K562 (cell line): ENCODE measurements around the gene FAM50A. TPM values are rescaled to one million over a fixed set of nuclear protein-coding genes. Genes with fewer than 3 reads are reported as not detected.
A peak's percentile ranks its signal among the peaks of the same experiment; 100 is the strongest.

Source experiments
- ATAC-seq: fragments of 200-7000 bp; cut with Tn5 transposase; 3 replicates; pipeline ENCODE4 v1.9.1; 2020; ENCODE audit warnings: moderate library complexity
- BruUV-seq: library from RNA; stranded (reverse); fragments of 400-500 nt; replicated peaks from 2 replicates; lab custom pipeline; 2021; lab: Mats Ljungman, UMichigan
- CTCF ChIA-PET: fragments of 300-600 bp; formaldehyde crosslinking; extraction: SDS; loops from one replicate; lab custom pipeline; 2021; ENCODE audit warnings: low intra/inter-chr PET ratio; lab: Yijun Ruan, JAX
- POLR2A ChIA-PET: fragments of 300-600, 350-650 bp; sonication (Branson Sonifier 250); formaldehyde crosslinking; extraction: SDS; loops from one replicate; lab custom pipeline; 2021; ENCODE audit warnings: antibody characterized with exemption, inconsistent platforms; lab: Yijun Ruan, JAX
- DNase-seq, 4 experiments: peaks; one replicate each; pipeline versions ENCODE4 v3.0.0 to v3.0.0-alpha.2; 2011 to 2018; ENCODE audit warnings: low spot score in 3 of 4, mixed read lengths in 3 of 4; ENCODE audit errors: extremely low read depth in 1 of 4
- FAIRE-seq: peaks from 2 replicates; lab custom pipeline; 2011; peaks lifted over from hg19 to GRCh38; lab: Jason Lieb, UNC
- H2AFZ ChIP-seq: 2 replicates; pipeline ENCODE4 v1.6.0; 2011; ENCODE audit warnings: low read depth, low read length, control low read depth, inconsistent platforms
- H3K27ac ChIP-seq: fragments of 200-600 bp; 3 replicates; pipeline ENCODE4 v1.8.0; 2011; ENCODE audit warnings: low read depth, mild to moderate bottlenecking, control low read depth, inconsistent platforms, low read length, moderate library complexity, mixed read lengths; ENCODE audit errors: extremely low read depth
- H3K27me3 ChIP-seq, 2 experiments: fragments of 300-600 bp in 1 of 2; 2 replicates in 1 of 2; 3 replicates in 1 of 2; pipeline versions ENCODE4 v1.6.0 to v1.8.0; 2011; ENCODE audit warnings: inconsistent platforms in 2 of 2, low read length in 2 of 2, mild to moderate bottlenecking in 1 of 2, mixed read lengths in 1 of 2, moderate library complexity in 1 of 2; ENCODE audit not compliant: control insufficient read depth in 2 of 2, insufficient read depth in 2 of 2
- H3K36me3 ChIP-seq: fragments of 300-600 bp; 3 replicates; pipeline ENCODE4 v1.8.0; 2011; ENCODE audit warnings: mild to moderate bottlenecking, low read length, inconsistent platforms; ENCODE audit not compliant: control insufficient read depth, insufficient read depth
- H3K4me1 ChIP-seq, 2 experiments: fragments of 200-600 bp in 1 of 2; replicated peaks in 1 of 2; 2 replicates in 1 of 2; 3 replicates in 1 of 2; pipeline versions ENCODE4 v1.5.1 to v1.8.0; 2011; ENCODE audit warnings: inconsistent platforms in 2 of 2, low read length in 2 of 2, mild to moderate bottlenecking in 1 of 2, mixed read lengths in 1 of 2, moderate library complexity in 1 of 2; ENCODE audit not compliant: control insufficient read depth in 2 of 2, insufficient read depth in 2 of 2
- H3K4me2 ChIP-seq: 2 replicates; pipeline ENCODE4 v1.6.1; 2011; ENCODE audit warnings: low read length, control low read depth, inconsistent platforms, mixed read lengths; ENCODE audit not compliant: insufficient read depth
- H3K4me3 ChIP-seq: fragments of 200-600 bp; sonication (generic), shearing (Covaris generic); 2 replicates; pipeline ENCODE4 v1.5.1; 2016; ENCODE audit warnings: control low read depth, inconsistent platforms
- H3K79me2 ChIP-seq: fragments of 200-600 bp; 3 replicates; pipeline ENCODE4 v1.8.0; 2011; ENCODE audit warnings: low read length, inconsistent platforms; ENCODE audit not compliant: control insufficient read depth, insufficient read depth
- H3K9ac ChIP-seq, 2 experiments: 2 replicates each; pipeline versions ENCODE4 v1.6.0 to v1.6.1; 2011; ENCODE audit warnings: low read depth in 2 of 2, low read length in 2 of 2, control low read depth in 1 of 2, inconsistent platforms in 1 of 2, mild to moderate bottlenecking in 1 of 2, mixed read lengths in 1 of 2; ENCODE audit not compliant: insufficient read depth in 1 of 2
- H3K9me1 ChIP-seq: one replicate; pipeline ENCODE4 v1.6.0; 2011; ENCODE audit warnings: inconsistent platforms, mild to moderate bottlenecking, low read length, moderate library complexity; ENCODE audit not compliant: control insufficient read depth, insufficient read depth
- H3K9me3 ChIP-seq: replicated peaks from 2 replicates; pipeline ENCODE4 v1.5.1; 2011; ENCODE audit warnings: low read depth, low read length, inconsistent platforms; ENCODE audit not compliant: control insufficient read depth, insufficient read depth
- H4K20me1 ChIP-seq: replicated peaks from 2 replicates; pipeline ENCODE4 v1.6.1; 2011; ENCODE audit warnings: low read length, inconsistent platforms, mixed read lengths; ENCODE audit not compliant: control insufficient read depth, insufficient read depth
- ARHGAP35 ChIP-seq: fragments of 450-650 bp; IDR thresholded peaks from 2 replicates; pipeline ENCODE4 v1.6.1; 2018; ENCODE audit not compliant: partially characterized antibody
- CCNT2 ChIP-seq: IDR thresholded peaks from 2 replicates; pipeline ENCODE4 v1.6.1; 2011; ENCODE audit warnings: borderline replicate concordance, low read depth, mild to moderate bottlenecking, moderate library complexity, mixed read lengths, low read length; ENCODE audit not compliant: insufficient read length; ENCODE audit errors: extremely low read depth
- CXXC5 ChIP-seq: fragments of 250-450 bp; sonication (Bioruptor Pico); IDR thresholded peaks from 2 replicates; pipeline ENCODE4 v1.8.0; 2022; ENCODE audit warnings: inconsistent platforms, mild to moderate bottlenecking, moderate library complexity
- E2F3 ChIP-seq: fragments of 250-450 bp; sonication (Bioruptor Pico); IDR thresholded peaks from 2 replicates; pipeline ENCODE4 v1.4.0; 2020; ENCODE audit warnings: mild to moderate bottlenecking
- EGR1 ChIP-seq: fragments of 450-650 bp; conservative IDR thresholded peaks from 2 replicates; pipeline ENCODE4 v1.6.1; 2017; ENCODE audit warnings: mild to moderate bottlenecking
- GTF2A2 ChIP-seq: IDR thresholded peaks from 2 replicates; pipeline ENCODE4 v1.6.1; 2016; ENCODE audit warnings: mild to moderate bottlenecking, missing genetic modification characterization, missing compliant biosample characterization
- HMGN3 ChIP-seq: IDR thresholded peaks from 2 replicates; pipeline ENCODE4 v1.6.1; 2011; ENCODE audit warnings: borderline replicate concordance, low read depth, mild to moderate bottlenecking, mixed read lengths, low read length; ENCODE audit not compliant: insufficient read length; ENCODE audit errors: extremely low read depth
- JUN ChIP-seq, 2 experiments: sonication (generic) in 1 of 2; formaldehyde crosslinking in 1 of 2; IDR thresholded peaks; 2 replicates each; pipeline versions ENCODE4 v1.6.1 to v1.8.0; 2012 to 2022; ENCODE audit warnings: borderline replicate concordance in 2 of 2, mild to moderate bottlenecking in 2 of 2, improper control_type of control experiment in 1 of 2, low read depth in 1 of 2, low read length in 1 of 2, missing genetic modification reagents in 1 of 2
- MAZ ChIP-seq, 2 experiments: fragments of 450-650 bp in 1 of 2; sonication (generic) in 1 of 2; formaldehyde crosslinking; IDR thresholded peaks in 1 of 2; conservative IDR thresholded peaks in 1 of 2; 2 replicates each; pipeline versions ENCODE4 v1.4.0 to v1.5.0; 2020; ENCODE audit warnings: mild to moderate bottlenecking in 1 of 2, missing genetic modification reagents in 1 of 2
- PHF8 ChIP-seq: fragments of 200-600 bp; sonication (generic); IDR thresholded peaks from 2 replicates; pipeline ENCODE4 v1.6.1; 2012; ENCODE audit warnings: mixed run types, mild to moderate bottlenecking, inconsistent platforms, low read length, moderate library complexity, borderline replicate concordance
- RB1 ChIP-seq: fragments of 450-650 bp; IDR thresholded peaks from 2 replicates; pipeline ENCODE4 v1.6.1; 2017; ENCODE audit warnings: low read depth, mild to moderate bottlenecking
- SP1 ChIP-seq: sonication (generic); formaldehyde crosslinking; IDR thresholded peaks from 2 replicates; pipeline ENCODE4 v1.8.1; 2022; ENCODE audit warnings: mild to moderate bottlenecking, missing genetic modification reagents
- SRSF7 ChIP-seq: fragments of 200-400 bp; formaldehyde crosslinking; optimal IDR thresholded peaks from 2 replicates; pipeline ENCODE3; 2017; ENCODE audit warnings: mild to moderate bottlenecking, low read depth, low read length
- TAF1 ChIP-seq: IDR thresholded peaks from 2 replicates; pipeline ENCODE4 v1.6.1; 2011; ENCODE audit warnings: mild to moderate bottlenecking, low read length, moderate library complexity; ENCODE audit not compliant: insufficient read depth, control insufficient read depth, severe bottlenecking; ENCODE audit errors: extremely low read depth
- TBP ChIP-seq: optimal IDR thresholded peaks from 2 replicates; pipeline ENCODE3; 2011; ENCODE audit warnings: low read depth, low read length, improper control_type of control experiment
- TCF7L2 ChIP-seq: fragments of 150-350 bp; IDR thresholded peaks from 2 replicates; pipeline ENCODE4 v1.6.1; 2016; ENCODE audit warnings: low read depth, mild to moderate bottlenecking, low read length, moderate library complexity
- ZFX ChIP-seq: sonication (generic); formaldehyde crosslinking; IDR thresholded peaks from 2 replicates; pipeline ENCODE4 v1.8.0; 2022; ENCODE audit warnings: mild to moderate bottlenecking, missing genetic modification reagents, moderate library complexity
- ZNF766 ChIP-seq: fragments of 200-800 bp; sonication (Bioruptor generic); conservative IDR thresholded peaks from 2 replicates; pipeline ENCODE4 v1.6.1; 2016; ENCODE audit warnings: missing genetic modification characterization, missing compliant biosample characterization
- WGBS: fragments of 100-300 bp; shearing (Covaris generic); methylation state at CpG from one replicate; pipeline ENCODE4 v1.1.6; 2016; ENCODE audit warnings: low coverage, mixed read lengths; ENCODE audit not compliant: insufficient coverage; ENCODE audit errors: missing lambda C conversion rate; 5-methylcytosine and 5-hydroxymethylcytosine counted together
- in situ Hi-C: fragments of 300-500 bp; cut with MboI; formaldehyde crosslinking; loops from 4 replicates; pipeline ENCODE4 v1.15.0; 2018; ENCODE audit warnings: inconsistent platforms, mixed read lengths
- intact Hi-C: fragments of 100-400 bp; cut with micrococcal nuclease; formaldehyde crosslinking; loops from 2 replicates; pipeline ENCODE4 v1.14.2; 2022
- polyA plus RNA-seq, 8 experiments: library from polyadenylated mRNA; depleted of rRNA in 4 of 8; stranded (reverse) in 5 of 8; unstranded in 3 of 8; fragments of >200 nt; fragmentation: Nextera tagmentation in 2 of 8; fragmentation: Illumina TruSeq in 1 of 8; extraction: Ambion mirVana in 2 of 8; extraction: Trizol in 1 of 8; gene quantifications; 2 replicates each; pipeline versions ENCODE4 v1.2.1 to v1.2.3, GENCODE V29; 2011 to 2014; ENCODE audit warnings: inconsistent platforms in 1 of 8, missing spikeins in 1 of 8
- total RNA-seq, 7 experiments: library from RNA; depleted of rRNA in 6 of 7; stranded (reverse); fragments of >200 nt in 6 of 7; fragmentation: Illumina TruSeq in 2 of 7; extraction: Trizol in 2 of 7; gene quantifications; 2 replicates each; pipeline versions ENCODE4 v1.2.1 to v1.2.3, GENCODE V29; 2011 to 2021; ENCODE audit warnings: low replicate concordance in 1 of 7
- TF ChIP-seq, protein P1 (sequence below), 2 experiments: fragments of 450-650 bp; conservative IDR thresholded peaks; 2 replicates each; pipeline ENCODE4 v1.6.1; 2017; ENCODE audit warnings: mild to moderate bottlenecking in 2 of 2, moderate library complexity in 2 of 2

The FAM50A gene
- total and polyA plus RNA-seq, 9 of the 15 experiments (the other 6 are each of a cell fraction or from before 2014, with no cell fraction given) = 4.4 to 114 (median 67.3) TPM

- H3K9ac ChIP-seq = peak within 1 kb of the TSS; percentile 66 to 92
- 0% methylated on average over 7 of the region's 88 CpGs for WGBS
- H3K79me2 ChIP-seq = peaks cover 30% of the 10 kb centered on the region
- H3K9me1 ChIP-seq = no peaks in the 10 kb centered on the region
- peak; percentile 70 to 87 (median 82) for DNase-seq
- H3K9me3 ChIP-seq = no peaks in the 10 kb centered on the region
- peak within 1 kb of the TSS; percentile 87 for H2AFZ ChIP-seq
- H3K4me2 ChIP-seq = peak within 1 kb of the TSS; percentile 81
- H3K27ac ChIP-seq = peak within 1 kb of the TSS; percentile 74
- ChIA-PET CTCF (interaction anchor here (1.2 kb wide), 1 partner anchor 76 kb away, joined by 3 read pairs; no protein-coding TSS in a partner anchor), POLR2A (interaction anchor here (0.6 to 2.9 kb wide), 12 partner anchors 10 to 75 kb away, joined by 3 to 11 read pairs (median 4); partner anchors contain the start of genes ATP6AP1, LAGE3 and UBL4A)
- H3K4me1 ChIP-seq = peaks cover 7 to 50% of the 10 kb centered on the region in 2 experiments; a peak in 3 of 5 replicates
- peaks cover 30% of the 10 kb centered on the region; the same call in 2 of the 3 replicates for H3K36me3 ChIP-seq
- H4K20me1 ChIP-seq = peaks cover 3% of the 10 kb centered on the region; the same call in 1 of the 2 replicates
- FAIRE-seq = no peak
- intact Hi-C loops = no loop called here
- in situ Hi-C loops = no loop called here
- H3K27me3 ChIP-seq = no peaks in the 10 kb centered on the region
- peak; percentile 66 for ATAC-seq
- H3K4me3 ChIP-seq = peak within 1 kb of the TSS; percentile 59
- BruUV-seq = TSS peak; percentile 79
- TF ChIP-seq SP1 (CRISPR knock-in tag) = peak; percentile 40; the same call in 1 of the 2 replicates
- TF ChIP-seq EGR1 = 0 out of 2 replicates have a peak, but pooled peaks have one; percentile 3
- peak; percentile 94 for TF ChIP-seq TBP
- TF ChIP-seq E2F3 (CRISPR knock-in tag) = 0 out of 2 replicates have a peak, but pooled peaks have one; percentile 25
- TF ChIP-seq GTF2A2 (tag) = peak; percentile 97
- TF ChIP-seq JUN (IDR thresholded peaks at IDR 0.05; ENCODE audit: borderline replicate concordance, low read depth, low read length) = no peak
- TF ChIP-seq JUN (CRISPR knock-in tag; IDR thresholded peaks at IDR 0.05; ENCODE audit: borderline replicate concordance) = no peak
- peak; percentile 77 for TF ChIP-seq RB1
- TF ChIP-seq ARHGAP35 = no peak
- peak; percentile 61 for TF ChIP-seq CCNT2
- TF ChIP-seq SRSF7 = no peak
- peak; percentile 41 for TF ChIP-seq HMGN3
- peak; percentile 59; the same call in 1 of the 2 replicates for TF ChIP-seq ZNF766 (CRISPR knock-in tag)
- peak; percentile 66 for TF ChIP-seq TAF1
- TF ChIP-seq CXXC5 = peak; percentile 77
- TF ChIP-seq, protein P1, sequence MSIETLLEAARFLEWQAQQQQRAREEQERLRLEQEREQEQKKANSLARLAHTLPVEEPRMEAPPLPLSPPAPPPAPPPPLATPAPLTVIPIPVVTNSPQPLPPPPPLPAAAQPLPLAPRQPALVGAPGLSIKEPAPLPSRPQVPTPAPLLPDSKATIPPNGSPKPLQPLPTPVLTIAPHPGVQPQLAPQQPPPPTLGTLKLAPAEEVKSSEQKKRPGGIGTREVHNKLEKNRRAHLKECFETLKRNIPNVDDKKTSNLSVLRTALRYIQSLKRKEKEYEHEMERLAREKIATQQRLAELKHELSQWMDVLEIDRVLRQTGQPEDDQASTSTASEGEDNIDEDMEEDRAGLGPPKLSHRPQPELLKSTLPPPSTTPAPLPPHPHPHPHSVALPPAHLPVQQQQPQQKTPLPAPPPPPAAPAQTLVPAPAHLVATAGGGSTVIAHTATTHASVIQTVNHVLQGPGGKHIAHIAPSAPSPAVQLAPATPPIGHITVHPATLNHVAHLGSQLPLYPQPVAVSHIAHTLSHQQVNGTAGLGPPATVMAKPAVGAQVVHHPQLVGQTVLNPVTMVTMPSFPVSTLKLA (conservative IDR thresholded peaks at IDR 0.05) = peak in 1 of 2 experiments; percentile 29; a peak in 1 of 4 replicates
- TF ChIP-seq ZFX (CRISPR knock-in tag) = peak; percentile 47
- peak; percentile 69; the same call in 1 of the 2 replicates for TF ChIP-seq PHF8
- TF ChIP-seq MAZ (CRISPR knock-in tag; conservative IDR thresholded peaks at IDR 0.05 in 1 of 2, IDR thresholded peaks at IDR 0.05 in 1 of 2) = 0 out of 4 replicates have a peak, but pooled peaks of 1 of the 2 experiments have one; percentile 14
- TF ChIP-seq TCF7L2 = peak; percentile 78
These were observed 14.4 kb downstream of the FAM50A start, which contains the start of gene PLXNA3 for GRCh38 chrX:154458116-154458953. Gene PLXNA3, plus strand, starts transcription at chrX:154458281. Its CDS starts 1,903 bp downstream, at chrX:154460184.
